K562 (cell line): ENCODE measurements around the gene P4HB. TPM values are rescaled to one million over a fixed set of nuclear protein-coding genes. Genes with fewer than 3 reads are reported as not detected.

Experiments
- ATAC-seq: fragments of 200-7000 bp; cut with Tn5 transposase; 3 replicates; pipeline ENCODE4 v1.9.1; 2020; ENCODE audit warnings: moderate library complexity
- BruUV-seq: library from RNA; stranded (reverse); fragments of 400-500 nt; replicated peaks from 2 replicates; lab custom pipeline; 2021; lab: Mats Ljungman, UMichigan
- CTCF ChIA-PET: fragments of 300-600 bp; formaldehyde crosslinking; extraction: SDS; loops from one replicate; lab custom pipeline; 2021; ENCODE audit warnings: low intra/inter-chr PET ratio; lab: Yijun Ruan, JAX
- POLR2A ChIA-PET: fragments of 300-600, 350-650 bp; sonication (Branson Sonifier 250); formaldehyde crosslinking; extraction: SDS; loops from one replicate; lab custom pipeline; 2021; ENCODE audit warnings: antibody characterized with exemption, inconsistent platforms; lab: Yijun Ruan, JAX
- DNase-seq, 4 experiments: peaks; one replicate each; pipeline versions ENCODE4 v3.0.0 to v3.0.0-alpha.2; 2011 to 2018; ENCODE audit warnings: low spot score in 3 of 4, mixed read lengths in 3 of 4; ENCODE audit errors: extremely low read depth in 1 of 4
- FAIRE-seq: peaks from 2 replicates; lab custom pipeline; 2011; peaks lifted over from hg19 to GRCh38; lab: Jason Lieb, UNC
- H2AFZ ChIP-seq: 2 replicates; pipeline ENCODE4 v1.6.0; 2011; ENCODE audit warnings: low read depth, low read length, control low read depth, inconsistent platforms
- H3K27ac ChIP-seq: fragments of 200-600 bp; 3 replicates; pipeline ENCODE4 v1.8.0; 2011; ENCODE audit warnings: low read depth, mild to moderate bottlenecking, control low read depth, inconsistent platforms, low read length, moderate library complexity, mixed read lengths; ENCODE audit errors: extremely low read depth
- H3K27me3 ChIP-seq, 2 experiments: fragments of 300-600 bp in 1 of 2; 2 replicates in 1 of 2; 3 replicates in 1 of 2; pipeline versions ENCODE4 v1.6.0 to v1.8.0; 2011; ENCODE audit warnings: inconsistent platforms in 2 of 2, low read length in 2 of 2, mild to moderate bottlenecking in 1 of 2, mixed read lengths in 1 of 2, moderate library complexity in 1 of 2; ENCODE audit not compliant: control insufficient read depth in 2 of 2, insufficient read depth in 2 of 2
- H3K36me3 ChIP-seq: fragments of 300-600 bp; 3 replicates; pipeline ENCODE4 v1.8.0; 2011; ENCODE audit warnings: mild to moderate bottlenecking, low read length, inconsistent platforms; ENCODE audit not compliant: control insufficient read depth, insufficient read depth
- H3K4me1 ChIP-seq, 2 experiments: fragments of 200-600 bp in 1 of 2; replicated peaks in 1 of 2; 2 replicates in 1 of 2; 3 replicates in 1 of 2; pipeline versions ENCODE4 v1.5.1 to v1.8.0; 2011; ENCODE audit warnings: inconsistent platforms in 2 of 2, low read length in 2 of 2, mild to moderate bottlenecking in 1 of 2, mixed read lengths in 1 of 2, moderate library complexity in 1 of 2; ENCODE audit not compliant: control insufficient read depth in 2 of 2, insufficient read depth in 2 of 2
- H3K4me2 ChIP-seq: 2 replicates; pipeline ENCODE4 v1.6.1; 2011; ENCODE audit warnings: low read length, control low read depth, inconsistent platforms, mixed read lengths; ENCODE audit not compliant: insufficient read depth
- H3K4me3 ChIP-seq: fragments of 200-600 bp; sonication (generic), shearing (Covaris generic); 2 replicates; pipeline ENCODE4 v1.5.1; 2016; ENCODE audit warnings: control low read depth, inconsistent platforms
- H3K79me2 ChIP-seq: fragments of 200-600 bp; 3 replicates; pipeline ENCODE4 v1.8.0; 2011; ENCODE audit warnings: low read length, inconsistent platforms; ENCODE audit not compliant: control insufficient read depth, insufficient read depth
- H3K9ac ChIP-seq, 2 experiments: 2 replicates each; pipeline versions ENCODE4 v1.6.0 to v1.6.1; 2011; ENCODE audit warnings: low read depth in 2 of 2, low read length in 2 of 2, control low read depth in 1 of 2, inconsistent platforms in 1 of 2, mild to moderate bottlenecking in 1 of 2, mixed read lengths in 1 of 2; ENCODE audit not compliant: insufficient read depth in 1 of 2
- H3K9me1 ChIP-seq: one replicate; pipeline ENCODE4 v1.6.0; 2011; ENCODE audit warnings: inconsistent platforms, mild to moderate bottlenecking, low read length, moderate library complexity; ENCODE audit not compliant: control insufficient read depth, insufficient read depth
- H3K9me3 ChIP-seq: replicated peaks from 2 replicates; pipeline ENCODE4 v1.5.1; 2011; ENCODE audit warnings: low read depth, low read length, inconsistent platforms; ENCODE audit not compliant: control insufficient read depth, insufficient read depth
- H4K20me1 ChIP-seq: replicated peaks from 2 replicates; pipeline ENCODE4 v1.6.1; 2011; ENCODE audit warnings: low read length, inconsistent platforms, mixed read lengths; ENCODE audit not compliant: control insufficient read depth, insufficient read depth
- JUND ChIP-seq, 2 experiments: IDR thresholded peaks; 2 replicates in 1 of 2; 3 replicates in 1 of 2; pipeline ENCODE4 v1.6.1; 2011; ENCODE audit warnings: borderline replicate concordance in 2 of 2, low read depth in 2 of 2, low read length in 2 of 2, improper control_type of control experiment in 1 of 2, missing biosample characterization in 1 of 2, missing genetic modification characterization in 1 of 2, missing genetic modification reagents in 1 of 2
- NR2C2 ChIP-seq, 2 experiments: fragments of 200-800 bp in 1 of 2; sonication (Bioruptor generic) in 1 of 2; sonication (generic) in 1 of 2; formaldehyde crosslinking in 1 of 2; IDR thresholded peaks; 2 replicates each; pipeline versions ENCODE4 v1.6.1 to v1.8.0; 2016 to 2022; ENCODE audit warnings: mild to moderate bottlenecking in 1 of 2, missing compliant biosample characterization in 1 of 2, missing genetic modification characterization in 1 of 2, missing genetic modification reagents in 1 of 2
- TAF9B ChIP-seq: fragments of 450-650 bp; IDR thresholded peaks from 2 replicates; pipeline ENCODE4 v1.6.1; 2018; ENCODE audit warnings: mild to moderate bottlenecking; ENCODE audit not compliant: partially characterized antibody
- TRIM24 ChIP-seq, 2 experiments: fragments of 450-650 bp; IDR thresholded peaks; 2 replicates each; pipeline ENCODE4 v1.6.1; 2016
- ZNF146 ChIP-seq: IDR thresholded peaks from one replicate; pipeline ENCODE4 v1.6.1; 2018; ENCODE audit warnings: missing compliant biosample characterization; ENCODE audit not compliant: unreplicated experiment
- ZNF316 ChIP-seq: fragments of 450-650 bp; IDR thresholded peaks from 2 replicates; pipeline ENCODE4 v1.6.1; 2016
- WGBS: fragments of 100-300 bp; shearing (Covaris generic); methylation state at CpG from one replicate; pipeline ENCODE4 v1.1.6; 2016; ENCODE audit warnings: low coverage, mixed read lengths; ENCODE audit not compliant: insufficient coverage; ENCODE audit errors: missing lambda C conversion rate; 5-methylcytosine and 5-hydroxymethylcytosine counted together
- in situ Hi-C: fragments of 300-500 bp; cut with MboI; formaldehyde crosslinking; loops from 4 replicates; pipeline ENCODE4 v1.15.0; 2018; ENCODE audit warnings: inconsistent platforms, mixed read lengths
- intact Hi-C: fragments of 100-400 bp; cut with micrococcal nuclease; formaldehyde crosslinking; loops from 2 replicates; pipeline ENCODE4 v1.14.2; 2022
- polyA plus RNA-seq, 8 experiments: library from polyadenylated mRNA; depleted of rRNA in 4 of 8; stranded (reverse) in 5 of 8; unstranded in 3 of 8; fragments of >200 nt; fragmentation: Nextera tagmentation in 2 of 8; fragmentation: Illumina TruSeq in 1 of 8; extraction: Ambion mirVana in 2 of 8; extraction: Trizol in 1 of 8; gene quantifications; 2 replicates each; pipeline versions ENCODE4 v1.2.1 to v1.2.3, GENCODE V29; 2011 to 2014; ENCODE audit warnings: inconsistent platforms in 1 of 8, missing spikeins in 1 of 8
- total RNA-seq, 7 experiments: library from RNA; depleted of rRNA in 6 of 7; stranded (reverse); fragments of >200 nt in 6 of 7; fragmentation: Illumina TruSeq in 2 of 7; extraction: Trizol in 2 of 7; gene quantifications; 2 replicates each; pipeline versions ENCODE4 v1.2.1 to v1.2.3, GENCODE V29; 2011 to 2021; ENCODE audit warnings: low replicate concordance in 1 of 7

P4HB gene
- total and polyA plus RNA-seq, 9 of the 15 experiments (the other 6 are each of a cell fraction or from before 2014, with no cell fraction given): 4.4 to 645 (median 325) TPM

DNA sequence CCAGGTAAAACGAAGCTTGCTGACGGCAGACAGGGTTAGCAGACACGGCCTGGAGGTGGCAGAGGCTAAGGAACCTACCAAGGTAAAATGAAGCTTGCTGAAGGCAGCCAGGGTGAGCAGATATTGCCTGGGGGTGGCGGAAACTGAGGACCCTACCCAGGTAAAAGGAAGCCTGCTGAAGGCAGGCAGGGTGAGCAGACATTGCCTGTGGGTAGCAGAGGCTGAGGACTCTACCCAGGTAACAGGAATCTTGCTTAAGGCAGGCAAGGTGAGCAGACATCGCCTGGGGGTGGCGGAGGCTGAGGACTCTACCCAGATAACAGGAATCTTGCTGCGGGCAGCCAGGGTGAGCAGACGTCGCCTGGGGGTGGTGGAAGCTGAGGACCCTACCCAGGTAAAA is 59.0 kb downstream of the P4HB start:
- no TSS peak for BruUV-seq
- Histone ChIP-seq H3K4me1 (peaks cover 0 to 36% of the 10 kb centered on the region in 2 experiments; a peak in 2 of 5 replicates), H3K27me3 (peaks cover 15 to 43% of the 10 kb centered on the region in 2 experiments; a peak in 3 of 5 replicates), H3K27ac (no peak overlapping the region), H2AFZ (no peak overlapping the region), H3K9me1 (no peaks in the 10 kb centered on the region), H3K4me2 (no peak overlapping the region), H3K9me3 (peaks cover 3% of the 10 kb centered on the region; the same call in 1 of the 2 replicates), H4K20me1 (0 out of 2 replicates have a peak, but pooled peaks cover 6% of the 10 kb centered on the region), H3K36me3 (no peaks in the 10 kb centered on the region), H3K4me3 (no peak overlapping the region), H3K9ac (no peak overlapping the region), H3K79me2 (no peaks in the 10 kb centered on the region)
- WGBS: 59% methylated on average over 9 of the region's 9 CpGs
- in situ Hi-C loops: no loop called here
- DNase-seq (no peak), ATAC-seq (no peak), FAIRE-seq (no peak)
- CTCF ChIA-PET: no interaction called here
- POLR2A ChIA-PET: no interaction called here
- intact Hi-C loops: no loop called here
- TF ChIP-seq ZNF146 (CRISPR knock-in tag) (no peak), NR2C2 (CRISPR knock-in tag; IDR thresholded peaks at IDR 0.05) (no peak), NR2C2 (tag; IDR thresholded peaks at IDR 0.05) (no peak), JUND (IDR thresholded peaks at IDR 0.05; ENCODE audit: borderline replicate concordance, low read depth, low read length) (no peak), JUND (tag; IDR thresholded peaks at IDR 0.05; ENCODE audit: borderline replicate concordance, low read depth, low read length) (no peak), ZNF316 (peak; percentile 70), TRIM24 (IDR thresholded peaks at IDR 0.05) (peak in 1 of 2 experiments; percentile 63; a peak in 1 of 4 replicates), TAF9B (no peak)
